H9 (cell line): ENCODE results near the gene TSPEAR. TPM values are rescaled to one million over a fixed set of nuclear protein-coding genes. Genes with fewer than 3 reads are reported as not detected.

ENCODE experiments used
- DNase-seq: peaks from one replicate; pipeline ENCODE4 v3.0.0-alpha.2; 2017
- H2AFZ ChIP-seq: one replicate; pipeline ENCODE4 v1.6.1; 2013; ENCODE audit warnings: mild to moderate bottlenecking, low read length, control low read depth, moderate library complexity
- H2AK5ac ChIP-seq: 2 replicates; pipeline ENCODE4 v1.6.1; 2013; ENCODE audit warnings: low read length, control low read depth, mixed read lengths; ENCODE audit not compliant: insufficient read length
- H2BK120ac ChIP-seq: one replicate; pipeline ENCODE4 v1.6.1; 2013; ENCODE audit warnings: low read depth, mild to moderate bottlenecking, low read length, control low read depth, inconsistent platforms; ENCODE audit not compliant: poor library complexity, severe bottlenecking
- H2BK12ac ChIP-seq: 2 replicates; pipeline ENCODE4 v1.6.1; 2013; ENCODE audit warnings: low read length, control low read depth, mixed read lengths, low read depth; ENCODE audit not compliant: insufficient read length
- H2BK15ac ChIP-seq: 2 replicates; pipeline ENCODE4 v1.6.1; 2013; ENCODE audit warnings: low read depth, low read length, control low read depth
- H2BK20ac ChIP-seq: one replicate; pipeline ENCODE4 v1.6.1; 2013; ENCODE audit warnings: low read depth, mild to moderate bottlenecking, low read length, control low read depth, inconsistent platforms; ENCODE audit not compliant: poor library complexity, severe bottlenecking
- H2BK5ac ChIP-seq: 2 replicates; pipeline ENCODE4 v1.6.1; 2013; ENCODE audit warnings: low read length, control low read depth, mixed read lengths; ENCODE audit not compliant: insufficient read length
- H3K14ac ChIP-seq: 2 replicates; pipeline ENCODE4 v1.6.1; 2013; ENCODE audit warnings: low read length, control low read depth; ENCODE audit not compliant: insufficient read depth
- H3K18ac ChIP-seq: 2 replicates; pipeline ENCODE4 v1.6.1; 2013; ENCODE audit warnings: low read depth, mild to moderate bottlenecking, mixed read lengths, low read length, control low read depth; ENCODE audit not compliant: insufficient read length
- H3K23ac ChIP-seq: 2 replicates; pipeline ENCODE4 v1.6.1; 2013; ENCODE audit warnings: low read length, control low read depth, mixed read lengths, low read depth; ENCODE audit not compliant: insufficient read length
- H3K23me2 ChIP-seq: 2 replicates; pipeline ENCODE4 v1.6.1; 2013; ENCODE audit warnings: low read depth, mild to moderate bottlenecking, mixed read lengths, low read length, control low read depth; ENCODE audit not compliant: insufficient read length, poor library complexity, severe bottlenecking
- H3K27ac ChIP-seq: 2 replicates; pipeline ENCODE4 v1.5.1; 2013; ENCODE audit warnings: low read length, control low read depth, mixed read lengths, low read depth; ENCODE audit not compliant: insufficient read length
- H3K27me3 ChIP-seq: 2 replicates; pipeline ENCODE4 v1.6.1; 2013; ENCODE audit warnings: low read length, control low read depth, inconsistent platforms; ENCODE audit not compliant: insufficient read depth
- H3K4ac ChIP-seq: 2 replicates; pipeline ENCODE4 v1.6.1; 2013; ENCODE audit warnings: low read depth, mild to moderate bottlenecking, control low read depth, inconsistent platforms, low read length, moderate library complexity
- H3K4me1 ChIP-seq: 2 replicates; pipeline ENCODE4 v1.6.1; 2013; ENCODE audit warnings: low read length, control low read depth, inconsistent platforms; ENCODE audit not compliant: insufficient read depth
- H3K4me2 ChIP-seq: 2 replicates; pipeline ENCODE4 v1.6.1; 2013; ENCODE audit warnings: low read length, control low read depth, mixed read lengths; ENCODE audit not compliant: insufficient read length, insufficient read depth
- H3K56ac ChIP-seq: 2 replicates; pipeline ENCODE4 v1.6.1; 2013; ENCODE audit warnings: low read depth, mild to moderate bottlenecking, mixed read lengths, low read length, control low read depth; ENCODE audit not compliant: insufficient read length
- H3K79me1 ChIP-seq: 2 replicates; pipeline ENCODE4 v1.6.1; 2013; ENCODE audit warnings: low read depth, mild to moderate bottlenecking, moderate library complexity, low read length, control low read depth, inconsistent platforms; ENCODE audit not compliant: insufficient read depth, poor library complexity, severe bottlenecking
- H3K79me2 ChIP-seq: 2 replicates; pipeline ENCODE4 v1.6.1; 2013; ENCODE audit warnings: low read length, control low read depth, inconsistent platforms; ENCODE audit not compliant: insufficient read depth
- H3K9ac ChIP-seq: 2 replicates; pipeline ENCODE4 v1.6.1; 2013; ENCODE audit warnings: low read length, control low read depth, mixed read lengths; ENCODE audit not compliant: insufficient read length; ENCODE audit errors: extremely low read depth
- H3K9me3 ChIP-seq: one replicate; pipeline ENCODE4 v1.6.1; 2013; ENCODE audit warnings: low read depth, low read length, inconsistent platforms; ENCODE audit not compliant: control insufficient read depth
- H3T11ph ChIP-seq: one replicate; pipeline ENCODE4 v1.6.1; 2013; ENCODE audit warnings: mild to moderate bottlenecking, low read length, control low read depth, inconsistent platforms
- H4K20me1 ChIP-seq: one replicate; pipeline ENCODE4 v1.6.1; 2013; ENCODE audit not compliant: control insufficient read depth, insufficient read length, insufficient read depth
- H4K5ac ChIP-seq: 2 replicates; pipeline ENCODE4 v1.6.1; 2013; ENCODE audit warnings: low read depth, mild to moderate bottlenecking, mixed read lengths, low read length, control low read depth; ENCODE audit not compliant: insufficient read length
- H4K8ac ChIP-seq: replicated peaks from 2 replicates; pipeline ENCODE4 v1.6.1; 2013; ENCODE audit warnings: low read length, control low read depth, mixed read lengths, low read depth; ENCODE audit not compliant: insufficient read length
- H4K91ac ChIP-seq: 2 replicates; pipeline ENCODE4 v1.6.1; 2013; ENCODE audit warnings: low read depth, mild to moderate bottlenecking, moderate library complexity, mixed read lengths, low read length, control low read depth; ENCODE audit not compliant: insufficient read length
- H3K27ac Mint-ChIP-seq, 3 experiments: 2 replicates in 2 of 3; 3 replicates in 1 of 3; pipeline ENCODE4 v1.8.0; 2020 to 2021; ENCODE audit warnings: mixed read lengths in 3 of 3, mild to moderate bottlenecking in 1 of 3, moderate library complexity in 1 of 3
- H3K27me3 Mint-ChIP-seq: 2 replicates; pipeline ENCODE4 v1.8.0; 2021; ENCODE audit warnings: low read depth, mild to moderate bottlenecking, moderate library complexity, mixed read lengths
- H3K36me3 Mint-ChIP-seq, 3 experiments: 2 replicates in 2 of 3; 3 replicates in 1 of 3; pipeline ENCODE4 v1.8.0; 2020 to 2021; ENCODE audit warnings: low read depth in 3 of 3, mixed read lengths in 3 of 3; ENCODE audit not compliant: insufficient read depth in 1 of 3
- H3K4me1 Mint-ChIP-seq, 2 experiments: 2 replicates each; pipeline ENCODE4 v1.8.0; 2020; ENCODE audit warnings: mixed read lengths in 2 of 2
- H3K4me3 Mint-ChIP-seq, 2 experiments: 2 replicates in 1 of 2; 3 replicates in 1 of 2; pipeline ENCODE4 v1.8.0; 2020 to 2021; ENCODE audit warnings: mild to moderate bottlenecking in 2 of 2, mixed read lengths in 2 of 2, moderate library complexity in 1 of 2
- H3K9me3 Mint-ChIP-seq, 2 experiments: 2 replicates in 1 of 2; 3 replicates in 1 of 2; pipeline ENCODE4 v1.8.0; 2020; ENCODE audit warnings: mild to moderate bottlenecking in 2 of 2, mixed read lengths in 2 of 2, moderate library complexity in 1 of 2
- WGBS: extraction: QIAGEN DNeasy Blood & Tissue Kit; methylation state at CpG from one replicate; pipeline ENCODE4 v1.1.7; 2013; ENCODE audit warnings: missing lambda C conversion rate, low lambda C conversion rate, mixed read lengths; ENCODE audit not compliant: insufficient read length; ENCODE audit errors: extremely low coverage; 5-methylcytosine and 5-hydroxymethylcytosine counted together
- total RNA-seq: library from RNA; stranded (reverse); gene quantifications from 2 replicates; pipeline ENCODE4 v1.2.1, GENCODE V29; 2021
- TF ChIP-seq, protein P1 (sequence below): fragments of 200-600 bp; sonication (generic); conservative IDR thresholded peaks from 3 replicates; pipeline ENCODE4 v1.8.0; 2021; ENCODE audit warnings: antibody characterized with exemption, mild to moderate bottlenecking

The TSPEAR gene
- total RNA-seq, 1 experiment from 2014 or later: 1.3 TPM

- peak overlapping the region; percentile 10; the same call in 1 of the 2 replicates for H3K14ac ChIP-seq
- H4K5ac ChIP-seq: no peak overlapping the region
- Mint-ChIP-seq H3K4me3 (no peak overlapping the region), H3K9me3 (peaks cover 22 to 28% of the 10 kb centered on the region in 2 experiments), H3K27ac (no peak overlapping the region), H3K27me3 (peaks cover 13% of the 10 kb centered on the region), H3K4me1 (peaks cover 14 to 16% of the 10 kb centered on the region in 2 experiments), H3K36me3 (peaks cover 11 to 24% (median 19%) of the 10 kb centered on the region in 3 experiments)
- H3K56ac ChIP-seq: no peak overlapping the region
- no peak overlapping the region for H3K27ac ChIP-seq
- H4K8ac ChIP-seq: no peak overlapping the region
- H3K9me3 ChIP-seq: no peaks in the 10 kb centered on the region
- H3K27me3 ChIP-seq: no peaks in the 10 kb centered on the region
- H3K9ac ChIP-seq: no peak overlapping the region
- no peak overlapping the region for H2AFZ ChIP-seq
- WGBS: no CpG with 5 or more reads among the region's 33 CpGs
- H3K79me2 ChIP-seq: no peaks in the 10 kb centered on the region
- no peak overlapping the region for H4K91ac ChIP-seq
- no peaks in the 10 kb centered on the region for H3K4me1 ChIP-seq
- H3K4me2 ChIP-seq: no peak overlapping the region
- H2BK5ac ChIP-seq: no peak overlapping the region
- no peaks in the 10 kb centered on the region for H4K20me1 ChIP-seq
- no peaks in the 10 kb centered on the region for H3K79me1 ChIP-seq
- H2BK12ac ChIP-seq: no peak overlapping the region
- H2BK20ac ChIP-seq: no peak overlapping the region
- H2BK15ac ChIP-seq: no peak overlapping the region
- H3K23ac ChIP-seq: no peak overlapping the region
- TF ChIP-seq, protein P1, sequence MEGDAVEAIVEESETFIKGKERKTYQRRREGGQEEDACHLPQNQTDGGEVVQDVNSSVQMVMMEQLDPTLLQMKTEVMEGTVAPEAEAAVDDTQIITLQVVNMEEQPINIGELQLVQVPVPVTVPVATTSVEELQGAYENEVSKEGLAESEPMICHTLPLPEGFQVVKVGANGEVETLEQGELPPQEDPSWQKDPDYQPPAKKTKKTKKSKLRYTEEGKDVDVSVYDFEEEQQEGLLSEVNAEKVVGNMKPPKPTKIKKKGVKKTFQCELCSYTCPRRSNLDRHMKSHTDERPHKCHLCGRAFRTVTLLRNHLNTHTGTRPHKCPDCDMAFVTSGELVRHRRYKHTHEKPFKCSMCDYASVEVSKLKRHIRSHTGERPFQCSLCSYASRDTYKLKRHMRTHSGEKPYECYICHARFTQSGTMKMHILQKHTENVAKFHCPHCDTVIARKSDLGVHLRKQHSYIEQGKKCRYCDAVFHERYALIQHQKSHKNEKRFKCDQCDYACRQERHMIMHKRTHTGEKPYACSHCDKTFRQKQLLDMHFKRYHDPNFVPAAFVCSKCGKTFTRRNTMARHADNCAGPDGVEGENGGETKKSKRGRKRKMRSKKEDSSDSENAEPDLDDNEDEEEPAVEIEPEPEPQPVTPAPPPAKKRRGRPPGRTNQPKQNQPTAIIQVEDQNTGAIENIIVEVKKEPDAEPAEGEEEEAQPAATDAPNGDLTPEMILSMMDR: no peak
- no peak for DNase-seq
- H2AK5ac ChIP-seq: no peak overlapping the region
- H3T11ph ChIP-seq: no peak overlapping the region
- H3K23me2 ChIP-seq: peaks cover 2% of the 10 kb centered on the region
- no peak overlapping the region for H3K18ac ChIP-seq
- no peak overlapping the region for H3K4ac ChIP-seq
- no peak overlapping the region for H2BK120ac ChIP-seq
Observed at GRCh38 chr21:44648557-44649311, 62.6 kb downstream of the TSPEAR start.
